ENCODE data around the gene MYO6. TPM values are rescaled to one million over a fixed set of nuclear protein-coding genes. Genes with fewer than 3 reads are reported as not detected.
A peak's percentile ranks its signal among the peaks of the same experiment; 100 is the strongest.

MYO6 gene
- polyA plus RNA-seq, 10 donors: 5.9 to 10.4 (median 8.0) TPM

- no peak for DNase-seq
Observed at GRCh38 chr6:75762063-75762462, 13.0 kb downstream of the MYO6 start.

GRCh38 chr6:75766387-75766786, 17.3 kb downstream of the MYO6 start:
- DNase-seq: no peak

- DNase-seq: no peak
Observed at GRCh38 chr6:75770844-75771243, 21.8 kb downstream of the MYO6 start.

GRCh38 chr6:75775219-75775618, 26.2 kb downstream of the MYO6 start:
- no peak for DNase-seq

GRCh38 chr6:75776461-75776860, 27.4 kb downstream of the MYO6 start:
- DNase-seq: no peak

- no peak for DNase-seq
Observed at GRCh38 chr6:75778757-75779156, 29.7 kb downstream of the MYO6 start.

- no peak for DNase-seq
Observed at GRCh38 chr6:75786152-75786551, 37.1 kb downstream of the MYO6 start.

- DNase-seq: no peak
Observed at GRCh38 chr6:75788894-75789293, 39.9 kb downstream of the MYO6 start.

- DNase-seq: no peak
Observed at GRCh38 chr6:75791881-75792280, 42.8 kb downstream of the MYO6 start.

GRCh38 chr6:75794351-75794846, 45.4 kb downstream of the MYO6 start:
- DNase-seq: no peak

GRCh38 chr6:75794954-75795739, 46.1 kb downstream of the MYO6 start:
- peak in 2 of 3 donors; percentile 4 to 14 for DNase-seq

GRCh38 chr6:75796723-75797122, 47.7 kb downstream of the MYO6 start:
- no peak for DNase-seq

GRCh38 chr6:75800133-75800532, 51.1 kb downstream of the MYO6 start:
- DNase-seq: no peak

- no peak for DNase-seq
Observed at GRCh38 chr6:75800708-75801505, 51.9 kb downstream of the MYO6 start.

GRCh38 chr6:75802366-75802765, 53.3 kb downstream of the MYO6 start:
- DNase-seq: no peak

- DNase-seq: no peak
Observed at GRCh38 chr6:75808507-75808906, 59.5 kb downstream of the MYO6 start.

GRCh38 chr6:75812560-75812959, 63.5 kb downstream of the MYO6 start:
- DNase-seq: no peak

- DNase-seq: no peak
Observed at GRCh38 chr6:75813476-75814250, 64.6 kb downstream of the MYO6 start.

- DNase-seq: no peak
Observed at GRCh38 chr6:75815756-75816155, 66.7 kb downstream of the MYO6 start.

GRCh38 chr6:75818098-75818855, 69.2 kb downstream of the MYO6 start:
- DNase-seq: no peak

GRCh38 chr6:75819776-75820487, 70.9 kb downstream of the MYO6 start:
- DNase-seq: no peak
